Embryonic facial prominence (tissue), 1 donor: ENCODE measurements around the gene TTK.
"Not testable (repeated sequence)": the region's sequence is repeated elsewhere in the genome, so short reads cannot be mapped to it uniquely, and the experiment has no call there.

Source experiments
- DNase-seq: peaks from one replicate; pipeline ENCODE4 v3.0.0-alpha.2; 2016; ENCODE audit errors: extremely low spot score

TTK gene

DNA sequence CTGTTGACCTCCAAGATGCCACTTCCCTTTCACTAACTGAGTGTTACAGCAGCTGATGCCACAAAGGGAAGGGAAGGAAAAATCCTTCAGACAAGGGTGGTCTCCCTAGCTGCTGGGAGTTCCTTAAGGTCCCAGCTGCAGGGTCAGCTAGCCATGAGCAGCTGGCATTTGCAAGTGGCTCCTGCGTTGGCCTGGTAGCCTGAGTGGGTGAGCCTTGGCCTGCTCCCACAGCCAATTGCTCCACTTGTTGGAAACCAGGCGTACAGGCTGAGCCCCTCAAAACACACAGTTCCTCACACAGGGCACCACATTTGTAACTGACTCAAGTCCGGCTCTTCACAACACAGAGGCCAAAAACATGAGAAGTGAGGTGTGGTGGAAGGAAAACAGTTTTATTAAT, 16.7 kb downstream of the TTK start:
- no peak for DNase-seq

DNA sequence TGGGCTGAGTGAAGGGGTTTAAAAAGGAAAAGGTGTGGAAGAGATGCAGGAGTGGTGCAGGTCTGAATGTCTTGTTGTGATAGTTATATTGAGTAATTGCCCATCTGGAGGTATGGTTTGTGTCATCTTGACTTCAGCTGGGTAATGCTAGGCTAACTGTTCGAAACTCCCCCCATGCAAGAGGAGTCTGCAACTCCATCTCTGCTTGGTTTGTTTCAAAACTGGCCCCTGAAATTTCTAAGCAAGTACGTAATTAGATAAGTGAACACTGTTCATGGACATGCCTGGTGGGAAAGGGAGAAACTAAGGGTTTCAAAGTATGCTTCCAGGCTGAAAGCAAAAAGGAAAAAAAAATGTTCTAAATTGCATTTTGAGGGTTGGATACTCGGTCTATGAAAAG, 17.1 kb downstream of the TTK start:
- no peak for DNase-seq

GRCh38 chr6:80022803-80023202, 18.4 kb downstream of the TTK start:
- DNase-seq = no peak

- no peak for DNase-seq
Observed at GRCh38 chr6:80028589-80028988, 24.1 kb downstream of the TTK start.

DNA sequence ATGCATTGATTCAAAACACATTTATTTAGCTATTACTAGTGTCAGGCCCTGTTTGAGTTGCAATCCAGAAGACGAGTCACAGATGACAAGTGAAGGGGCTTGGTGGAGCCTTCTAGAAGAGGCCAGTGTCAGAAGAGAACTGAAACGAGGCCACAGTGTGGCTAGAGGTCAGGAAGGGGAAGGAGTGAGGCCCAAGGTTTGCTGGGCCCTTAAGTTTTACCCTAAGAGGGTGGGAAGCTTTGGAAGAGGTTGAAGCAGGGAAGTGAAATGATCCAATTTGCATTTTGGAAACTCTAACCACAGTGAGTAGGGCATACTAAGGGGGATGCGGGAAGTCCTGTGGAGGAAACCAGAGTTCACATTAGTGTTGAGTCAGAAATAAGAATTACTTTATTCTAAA, 25.0 kb downstream of the TTK start:
- DNase-seq = no peak

- DNase-seq = not testable (repeated sequence)
Observed at GRCh38 chr6:80048220-80048619, 43.8 kb downstream of the TTK start.

DNA sequence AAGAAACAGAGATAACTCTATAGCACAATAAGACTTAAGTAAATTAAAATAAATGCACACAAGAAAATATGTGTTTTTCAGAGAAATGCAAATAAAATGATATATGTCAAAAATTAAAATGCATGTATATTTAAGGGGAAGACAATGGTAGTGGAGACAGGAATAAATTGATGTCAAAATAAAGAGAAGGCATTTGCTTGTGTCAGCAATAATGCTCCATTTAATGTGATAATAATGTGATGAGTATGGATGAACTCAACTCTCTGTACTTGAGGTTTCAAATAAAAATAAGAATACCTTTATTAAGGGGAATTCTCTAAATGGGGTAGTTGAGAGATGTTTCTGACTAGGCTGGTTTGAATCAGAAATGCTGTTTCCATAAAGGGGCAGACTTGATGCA, 56.3 kb downstream of the TTK start:
- DNase-seq = no peak

DNA sequence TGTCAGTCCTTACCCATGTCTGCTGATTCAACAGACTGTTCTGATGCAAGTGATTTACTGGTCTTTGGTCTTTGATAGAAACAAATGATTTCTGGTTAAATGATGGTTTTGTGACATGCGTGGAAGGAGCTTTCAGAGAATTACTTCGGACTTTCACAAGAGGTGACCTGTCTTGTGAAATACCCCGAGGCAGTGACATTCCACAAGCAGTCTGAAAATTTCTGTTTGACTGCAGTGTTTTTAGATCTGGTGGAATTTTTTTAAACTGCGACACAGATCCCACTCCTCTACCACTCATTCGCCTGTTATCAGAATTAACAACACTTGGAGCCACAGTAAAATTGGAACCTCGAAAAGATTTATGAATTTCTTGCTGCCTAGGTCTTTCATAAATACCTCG, 63.7 kb downstream of the TTK start:
- DNase-seq = not testable (repeated sequence)

DNA sequence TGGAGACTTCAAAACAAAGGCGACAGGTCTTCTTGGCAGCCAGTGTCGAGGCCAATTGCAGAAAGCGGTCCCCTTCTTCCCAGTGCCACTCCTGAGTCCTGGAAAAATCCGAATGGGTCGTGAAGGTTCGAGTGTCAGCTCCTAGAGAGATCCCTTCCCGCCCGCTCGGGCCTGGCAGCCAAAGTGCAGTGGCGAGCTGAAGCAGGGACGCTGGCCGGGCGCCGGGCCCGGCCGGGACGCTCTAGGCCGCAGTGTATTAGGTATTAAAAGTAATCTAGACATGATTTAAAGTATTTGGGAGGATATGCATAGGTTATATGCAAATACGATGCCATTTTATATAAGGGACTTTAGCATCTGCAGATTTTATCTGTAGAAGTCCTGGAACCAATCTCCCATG, 66.0 kb downstream of the TTK start:
- DNase-seq = not testable (repeated sequence)

DNA sequence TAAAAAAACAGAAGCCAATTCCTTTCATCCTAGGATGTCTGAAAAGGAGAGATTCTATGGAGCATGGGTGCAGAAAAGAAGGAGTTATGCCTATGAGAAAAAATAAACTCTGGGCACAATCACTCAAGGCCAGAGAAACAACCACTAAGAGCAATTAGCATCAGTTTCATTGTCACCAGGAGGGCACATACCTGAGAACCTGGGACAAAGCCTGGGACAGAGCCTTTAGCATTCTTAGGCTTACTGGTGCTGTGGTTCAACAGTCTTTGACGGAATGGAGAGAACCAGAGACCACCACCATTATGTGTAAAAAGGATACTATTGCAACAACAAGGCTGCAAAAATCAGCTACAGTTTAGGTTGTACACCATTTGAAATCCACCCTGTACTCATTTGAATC, 72.6 kb downstream of the TTK start:
- no peak for DNase-seq

GRCh38 chr6:80088637-80089036, 84.2 kb downstream of the TTK start:
- no peak for DNase-seq

DNA sequence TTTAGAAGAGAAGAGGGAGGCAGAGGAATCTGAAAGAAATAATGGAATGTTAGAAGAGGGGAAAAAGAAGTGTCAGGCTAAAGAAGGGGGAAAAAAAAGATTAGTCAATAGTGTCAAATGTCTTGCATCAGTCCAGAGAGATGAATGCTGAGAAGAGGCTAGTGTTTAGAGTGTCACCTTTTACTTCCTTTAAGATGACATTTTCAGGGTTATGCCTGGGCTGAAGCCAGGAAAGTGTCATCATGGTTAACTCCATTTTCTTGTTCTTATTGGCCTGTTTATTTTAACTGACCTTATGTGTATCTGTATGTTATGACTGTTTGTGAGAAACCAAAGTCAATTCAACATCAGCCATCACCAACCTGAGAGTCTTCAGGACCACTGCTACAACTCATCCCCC, 87.1 kb downstream of the TTK start:
- DNase-seq = no peak
